HPDE6-E6E7 (cell line): ENCODE data around the gene ELOVL6.
"Not testable (repeated sequence)": the region's sequence is repeated elsewhere in the genome, so short reads cannot be mapped to it uniquely, and the experiment has no call there.

Experiments
- DNase-seq: peaks from one replicate; pipeline ENCODE4 v3.0.0; 2011; ENCODE audit warnings: missing footprints; ENCODE audit errors: extremely low spot score

Gene ELOVL6

GRCh38 chr4:110196871-110197528 lies 1.4 kb downstream of the ELOVL6 start:
- DNase-seq: peak; percentile 34

GRCh38 chr4:110196206-110196870 lies 2.1 kb downstream of the ELOVL6 start:
- peak; percentile 14 for DNase-seq

GRCh38 chr4:110195561-110196205 lies 2.7 kb downstream of the ELOVL6 start:
- peak; percentile 8 for DNase-seq

GRCh38 chr4:110193822-110194761 lies 4.3 kb downstream of the ELOVL6 start:
- peak; percentile 36 for DNase-seq

DNA sequence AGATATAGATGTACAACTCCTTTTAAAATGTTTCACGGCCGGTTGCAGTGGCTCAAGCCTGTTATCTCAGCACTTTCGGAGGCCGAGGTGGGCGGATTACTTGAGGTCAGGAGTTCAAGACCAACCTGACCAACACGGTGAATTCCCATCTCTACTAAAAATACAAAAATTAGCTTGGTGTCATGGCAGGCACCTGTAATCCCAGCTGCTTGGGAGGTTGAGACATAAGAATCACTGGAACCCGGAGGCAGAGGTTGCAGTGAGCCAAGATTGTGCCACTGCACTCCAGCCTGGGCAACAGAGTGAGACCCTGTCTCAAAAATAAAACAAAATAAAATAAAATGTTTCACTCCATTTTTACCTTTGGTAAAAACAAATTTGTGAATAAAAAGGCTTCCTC lies 5.1 kb downstream of the ELOVL6 start:
- DNase-seq: not testable (repeated sequence)

- DNase-seq: no peak
These were observed 8.2 kb downstream of the ELOVL6 start for GRCh38 chr4:110190249-110190648.

DNA sequence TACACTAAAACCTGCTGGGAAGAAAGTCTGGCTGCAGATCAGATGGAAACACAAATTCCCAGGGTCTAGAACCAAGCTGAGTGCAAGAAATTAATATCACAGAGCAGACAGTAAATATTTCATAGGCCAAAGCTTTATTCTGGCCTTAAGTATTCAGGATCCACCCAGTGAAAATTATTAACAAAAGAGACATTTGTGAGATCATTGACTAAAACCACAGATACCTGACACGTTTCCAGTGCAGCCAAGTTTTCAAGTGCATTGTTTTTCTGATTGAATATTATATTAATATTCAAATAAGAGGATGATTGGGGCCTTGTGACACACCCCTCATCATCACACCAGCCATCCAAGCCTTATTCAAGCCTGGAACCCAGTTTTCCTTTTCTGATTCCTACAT lies 10.3 kb downstream of the ELOVL6 start:
- DNase-seq: no peak

DNA sequence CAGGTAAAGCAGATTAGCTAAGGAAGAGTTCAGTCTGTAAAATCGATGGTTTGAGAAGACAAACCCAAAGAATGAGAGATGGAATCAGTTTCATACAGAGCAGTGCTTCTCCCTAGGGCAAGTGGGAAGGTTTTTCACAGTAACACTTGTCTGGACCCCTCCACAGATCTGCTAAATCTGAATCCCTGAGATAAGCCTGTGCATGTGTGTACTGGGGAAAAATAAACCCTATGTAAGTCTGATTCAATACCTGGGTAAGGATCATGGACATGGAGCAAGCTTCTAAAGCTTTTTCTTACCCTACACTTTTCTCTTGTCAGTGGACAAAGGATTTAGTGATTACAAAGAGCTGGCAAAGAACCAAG lies 13.6 kb downstream of the ELOVL6 start:
- no peak for DNase-seq

DNA sequence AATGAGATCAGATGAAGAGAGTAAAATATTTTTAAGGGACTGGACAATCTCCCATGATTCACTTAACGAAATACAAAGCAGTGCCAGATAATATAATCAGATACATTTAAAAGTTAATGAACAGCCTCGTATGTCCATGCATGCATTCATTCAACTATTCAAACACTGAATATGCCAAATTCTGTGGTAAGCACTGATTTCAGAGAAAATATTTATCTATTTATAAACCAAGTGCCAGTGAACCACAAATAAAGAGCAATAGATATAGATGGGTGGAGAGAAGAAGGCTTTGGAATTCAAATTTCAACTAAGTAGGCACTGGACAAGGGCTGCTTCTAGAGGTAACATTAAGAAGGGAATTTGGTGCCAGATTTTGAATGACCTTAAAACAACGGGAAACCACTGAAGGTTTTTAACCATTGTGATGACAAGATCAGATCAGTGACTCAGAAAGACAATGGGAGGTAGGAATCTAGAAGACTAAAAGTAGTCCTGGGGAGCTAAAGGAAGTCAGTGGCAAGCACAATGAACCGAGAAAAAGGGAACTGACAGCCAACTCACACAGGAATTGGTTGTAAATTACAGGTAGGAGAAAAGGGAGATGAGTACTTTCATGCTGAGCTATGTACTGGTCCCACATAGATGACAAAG lies 14.2 kb downstream of the ELOVL6 start:
- DNase-seq: no peak

- no peak for DNase-seq
These were observed 14.8 kb downstream of the ELOVL6 start for GRCh38 chr4:110183643-110184042.

DNA sequence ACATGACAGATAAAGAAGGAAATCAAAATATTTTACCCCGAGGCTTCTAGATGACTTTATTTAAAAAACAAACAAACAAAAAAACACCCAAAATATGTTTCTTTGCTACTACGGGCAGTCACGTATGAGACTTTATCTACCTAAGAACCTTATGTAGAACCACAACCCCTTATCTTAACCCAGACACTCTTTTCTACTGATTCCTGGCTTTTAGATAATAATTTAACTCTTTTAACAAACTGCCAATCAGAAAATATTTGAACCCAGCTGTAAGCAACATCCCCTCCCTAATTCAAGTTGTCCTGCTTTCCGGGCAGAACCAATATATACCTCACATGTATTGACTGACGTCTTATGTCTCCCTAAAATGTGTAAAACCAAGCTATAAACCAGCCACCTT lies 15.4 kb downstream of the ELOVL6 start:
- DNase-seq: no peak

GRCh38 chr4:110181890-110182289 lies 16.5 kb downstream of the ELOVL6 start:
- DNase-seq: no peak

- DNase-seq: no peak
These were observed 22.8 kb downstream of the ELOVL6 start for GRCh38 chr4:110175634-110176033.

DNA sequence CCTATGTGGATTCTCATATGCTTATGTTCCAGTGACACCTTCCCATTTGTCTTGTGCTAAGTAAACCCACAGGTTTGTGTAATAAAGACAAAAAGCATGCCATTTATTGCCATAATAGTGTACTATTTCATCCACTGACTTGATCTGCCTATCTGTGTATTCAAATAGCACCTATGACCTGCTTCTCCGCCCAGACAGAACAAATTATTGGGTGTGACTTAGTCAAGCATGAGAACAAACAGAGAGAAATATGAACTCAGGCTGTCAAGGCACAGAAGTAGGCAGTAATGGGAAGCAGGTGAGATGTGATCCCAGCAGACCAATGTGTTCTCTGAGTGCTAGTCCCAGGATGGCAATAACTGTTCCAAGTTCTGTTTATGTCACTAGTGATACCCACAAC lies 25.4 kb downstream of the ELOVL6 start:
- no peak for DNase-seq

GRCh38 chr4:110171971-110172370 lies 26.4 kb downstream of the ELOVL6 start:
- no peak for DNase-seq

GRCh38 chr4:110170861-110171260 lies 27.6 kb downstream of the ELOVL6 start:
- DNase-seq: no peak

GRCh38 chr4:110165382-110166286 lies 32.8 kb downstream of the ELOVL6 start:
- peak; percentile 67 for DNase-seq

DNA sequence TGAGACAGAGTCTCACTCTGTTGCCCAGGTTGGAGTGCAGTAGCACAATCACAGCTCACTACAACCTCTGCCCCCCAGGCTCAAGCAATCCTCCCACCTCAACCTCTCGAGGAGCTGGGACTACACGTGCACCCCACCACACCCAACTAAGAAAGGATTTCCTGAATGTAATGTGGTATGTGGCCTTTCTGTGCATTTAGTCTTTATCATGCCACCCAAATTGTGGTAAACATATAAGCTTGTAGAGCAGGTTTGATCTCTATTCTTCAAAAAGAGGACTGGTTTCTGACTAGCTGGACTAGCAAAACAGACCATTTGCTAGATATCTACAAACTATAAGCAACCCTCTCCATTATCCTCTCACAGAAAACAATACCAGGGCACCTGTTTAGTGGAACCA lies 33.6 kb downstream of the ELOVL6 start:
- no peak for DNase-seq

DNA sequence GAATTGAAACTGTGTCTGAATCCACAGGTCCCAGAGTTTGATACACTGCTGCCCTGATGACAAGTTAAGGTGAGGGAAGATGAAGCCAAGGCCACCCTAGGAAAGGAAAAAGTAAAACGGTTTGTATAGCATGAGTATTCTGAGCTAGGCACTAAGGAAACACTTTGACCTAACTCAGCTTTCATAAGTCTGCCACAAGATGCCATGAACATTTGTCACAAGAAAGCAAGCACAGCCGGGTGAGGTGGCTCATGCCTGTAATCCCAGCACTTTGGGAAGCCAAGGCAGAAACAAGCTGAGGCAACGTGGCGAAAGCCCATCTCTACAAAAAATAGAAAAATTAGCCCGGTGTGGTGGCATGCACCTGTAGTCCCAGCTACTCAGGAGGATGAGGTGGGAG lies 34.2 kb downstream of the ELOVL6 start:
- DNase-seq: no peak

- DNase-seq: no peak
These were observed 34.9 kb downstream of the ELOVL6 start for GRCh38 chr4:110163327-110164069.
